Forelimb muscle (tissue), 1 donor: Measurements from ENCODE around the gene OARD1. TPM values are rescaled to one million over a fixed set of nuclear protein-coding genes. Genes with fewer than 3 reads are reported as not detected.

Experiments used
- DNase-seq: peaks from one replicate; pipeline ENCODE4 v3.0.0-alpha.2; 2013; ENCODE audit warnings: low read depth
- polyA plus RNA-seq: library from polyadenylated mRNA; unstranded; fragments of 120-200 nt; gene quantifications from one replicate; pipeline ENCODE4 v1.2.1, GENCODE V29; 2013; ENCODE audit not compliant: insufficient read length

OARD1 gene
- polyA plus RNA-seq, 1 donor = 17.5 TPM

DNA sequence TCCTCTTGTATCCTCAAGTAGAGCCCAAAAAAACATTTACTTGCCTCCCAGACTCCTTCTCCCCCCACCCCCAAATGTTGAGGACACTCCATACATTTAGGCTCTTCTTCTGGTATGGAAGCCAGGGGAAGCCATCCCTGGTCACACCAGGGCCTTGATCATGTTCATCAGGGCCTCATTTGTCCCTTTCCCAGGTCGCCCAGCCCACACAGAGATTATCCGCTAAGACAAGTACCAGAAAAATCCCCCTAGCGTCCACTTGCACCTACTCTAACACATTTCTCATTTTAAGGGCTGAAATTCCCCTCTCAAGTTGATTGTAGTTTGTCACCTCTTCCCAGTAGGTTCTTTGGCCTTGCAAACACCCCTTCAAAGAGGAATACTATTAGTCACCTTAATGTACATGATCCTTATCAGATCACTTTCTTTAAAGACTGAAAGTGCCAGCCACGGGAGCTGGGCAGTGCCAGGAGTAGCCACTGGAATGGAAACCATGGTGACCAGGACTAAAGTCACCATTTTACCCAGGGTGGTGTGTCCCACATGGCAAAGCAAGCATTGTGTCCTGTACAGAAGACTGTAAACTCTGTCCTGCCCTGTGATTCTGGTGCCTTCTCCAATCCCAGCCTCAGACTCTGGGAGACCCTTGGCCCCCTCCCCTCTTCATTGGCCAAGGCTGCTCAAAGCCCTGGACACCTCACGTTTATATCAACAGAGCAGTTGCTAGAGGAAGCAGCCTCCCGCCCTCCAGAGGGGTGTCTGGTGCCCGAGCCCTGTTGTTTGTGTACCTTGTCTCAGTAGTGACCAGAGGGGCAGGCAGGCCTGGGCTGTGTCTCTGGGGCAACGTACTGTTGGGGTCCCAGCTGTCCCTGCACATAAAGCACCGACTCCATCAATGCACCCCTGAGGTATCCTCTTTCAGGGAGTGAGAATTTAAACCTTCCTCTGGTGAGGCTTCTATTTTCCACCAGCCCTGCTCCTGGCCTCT, 24.1 kb downstream of the OARD1 start:
- DNase-seq = no peak

DNA sequence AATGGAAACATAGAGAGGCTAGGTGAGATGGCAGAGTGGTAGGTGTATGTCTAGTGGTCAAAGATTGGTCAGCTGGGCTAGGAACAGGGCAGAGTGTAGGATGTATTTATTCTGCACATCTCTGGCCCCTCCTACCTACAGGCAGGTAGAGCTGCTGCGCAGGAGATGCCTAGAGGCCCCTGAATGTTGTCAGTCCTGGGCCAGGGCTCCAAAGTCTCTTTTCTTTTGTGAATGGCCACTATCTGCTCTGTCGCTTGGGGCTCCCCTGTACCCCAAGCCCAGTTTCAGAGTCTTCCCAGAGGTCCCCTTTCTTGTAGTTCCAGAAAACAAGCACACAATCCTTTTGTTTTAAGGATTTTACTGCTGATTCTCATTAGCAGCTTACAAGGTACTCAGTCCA, 24.9 kb downstream of the OARD1 start:
- DNase-seq = no peak

DNA sequence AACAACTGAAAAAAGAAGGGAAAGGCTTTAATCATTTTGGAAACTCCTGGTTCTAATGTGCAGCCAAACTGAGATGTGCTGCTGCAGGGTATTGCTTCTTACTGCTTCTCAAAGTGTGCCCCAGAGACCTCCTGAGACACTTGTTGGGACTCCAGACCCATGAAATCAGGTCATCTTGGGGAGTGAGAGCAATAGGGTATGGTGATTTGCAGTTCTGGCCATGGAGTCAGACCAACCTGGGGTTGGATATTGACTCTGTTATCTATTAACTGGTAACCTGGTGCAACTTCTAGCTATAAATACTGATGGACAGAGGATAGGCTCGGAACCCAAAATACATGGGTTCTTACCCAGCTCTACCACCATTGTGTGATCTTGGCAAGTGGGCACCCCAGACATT, 26.1 kb downstream of the OARD1 start:
- DNase-seq = no peak

DNA sequence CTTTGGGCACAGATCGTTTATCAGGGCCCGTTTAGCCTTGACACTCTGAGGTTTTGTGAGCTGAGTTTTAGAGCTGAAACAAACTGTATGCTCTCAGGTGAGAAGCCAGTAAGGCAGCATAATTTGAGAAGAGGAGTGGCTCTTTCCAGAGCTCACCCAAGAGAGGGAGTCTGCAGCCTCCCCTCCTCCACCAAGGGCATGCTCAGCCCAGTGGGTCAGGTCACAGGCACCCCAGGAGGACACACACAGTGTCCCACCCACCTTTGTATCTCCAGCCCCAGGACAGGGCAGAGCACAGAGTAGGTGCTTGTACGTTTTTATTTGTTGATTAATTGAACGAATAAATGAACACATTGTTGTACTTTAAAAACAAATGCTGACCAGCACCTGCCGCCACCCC, 26.5 kb downstream of the OARD1 start:
- no peak for DNase-seq

DNA sequence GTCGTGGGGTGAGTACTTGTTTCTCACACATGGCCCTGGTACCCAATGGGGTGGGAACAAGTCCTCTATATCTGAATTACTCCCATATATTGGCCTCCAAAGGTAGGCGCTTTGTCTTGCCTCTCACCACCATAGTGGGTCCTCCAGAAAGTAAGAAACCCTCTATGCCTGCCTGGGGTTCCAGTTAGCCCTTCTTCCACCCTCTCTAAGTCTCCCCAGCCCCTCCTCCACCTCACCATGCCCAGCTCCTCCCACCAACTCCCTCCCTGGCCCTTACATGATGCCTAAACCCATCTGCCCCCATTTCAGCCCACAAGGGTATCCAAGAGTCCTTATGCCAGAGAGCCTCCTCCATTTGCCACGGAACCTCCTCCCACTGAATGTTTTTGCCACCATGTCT, 29.0 kb downstream of the OARD1 start:
- no peak for DNase-seq

DNA sequence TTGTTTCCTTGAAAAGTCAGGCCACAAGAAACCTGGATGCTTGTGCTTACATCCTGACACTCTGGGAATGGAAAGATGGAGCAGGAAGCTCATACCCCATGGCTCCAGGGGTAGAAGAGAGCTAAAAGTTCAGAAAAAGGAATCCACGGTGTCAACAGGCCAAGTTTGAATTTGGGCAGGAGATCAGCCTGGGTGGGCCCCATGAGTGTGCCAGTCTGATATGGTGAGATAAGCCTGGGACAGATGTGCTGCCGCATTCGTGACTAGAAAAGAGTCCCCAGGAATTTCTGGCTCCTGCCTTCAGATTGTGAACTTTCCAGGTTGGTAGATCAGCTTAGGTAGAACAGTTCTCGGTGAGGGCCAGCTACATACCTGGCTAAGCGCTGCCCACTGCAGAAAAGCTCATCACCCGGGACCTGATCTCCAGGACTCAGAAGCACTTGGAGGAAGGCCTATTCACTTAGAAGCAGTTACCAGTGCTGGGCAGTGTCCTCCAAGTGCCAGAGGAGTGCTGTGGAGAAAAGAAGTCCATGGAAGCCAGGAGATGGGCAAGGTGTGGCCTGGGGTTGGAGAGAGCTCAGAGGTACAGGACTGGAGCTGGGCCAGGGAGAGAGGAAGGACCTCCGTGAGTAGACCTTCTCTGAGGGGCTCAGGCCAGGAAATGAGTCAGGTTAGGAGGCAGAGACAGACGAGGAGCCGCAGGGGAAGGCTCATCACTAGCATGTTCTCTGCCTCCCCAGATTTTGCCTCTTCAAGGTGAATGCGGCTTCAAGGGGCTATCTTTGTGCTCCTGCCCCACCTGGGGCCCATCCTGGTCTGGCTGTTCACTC, 29.7 kb downstream of the OARD1 start, which contains the start of gene TSPO2:
Gene TSPO2 (plus strand): TSS at position 242 of the 830 bp plus-strand sequence. CDS start 519 bp downstream, at position 761.
- no peak for DNase-seq

DNA sequence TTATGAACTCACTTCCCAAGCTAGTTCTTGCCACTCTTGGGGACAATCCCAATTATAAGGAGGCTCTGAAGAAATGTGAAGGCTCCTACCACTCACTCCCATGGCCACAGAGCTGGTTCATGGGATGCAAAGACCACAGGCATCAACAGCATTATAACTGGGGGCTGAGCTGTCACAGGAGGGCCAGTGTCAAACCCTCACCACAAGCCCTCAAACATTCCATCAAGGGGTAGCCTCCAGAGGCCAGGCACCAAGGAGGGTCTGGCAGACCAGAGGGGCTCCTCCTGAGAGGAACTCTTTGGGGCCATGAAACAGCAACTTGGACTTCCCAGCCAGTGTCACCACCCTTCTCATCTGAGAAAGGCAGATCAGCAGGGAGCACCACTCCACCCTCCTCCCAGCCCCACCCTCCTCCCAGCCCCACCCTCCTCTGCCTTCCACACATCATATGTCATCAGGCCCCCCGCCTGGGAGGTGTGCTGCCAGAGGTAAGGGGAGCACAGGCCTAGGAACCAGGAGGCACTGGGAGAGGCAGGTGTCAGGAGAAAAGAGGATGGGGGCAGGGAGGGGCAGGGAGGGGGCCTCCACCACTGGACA, 31.1 kb downstream of the OARD1 start:
- DNase-seq = no peak

DNA sequence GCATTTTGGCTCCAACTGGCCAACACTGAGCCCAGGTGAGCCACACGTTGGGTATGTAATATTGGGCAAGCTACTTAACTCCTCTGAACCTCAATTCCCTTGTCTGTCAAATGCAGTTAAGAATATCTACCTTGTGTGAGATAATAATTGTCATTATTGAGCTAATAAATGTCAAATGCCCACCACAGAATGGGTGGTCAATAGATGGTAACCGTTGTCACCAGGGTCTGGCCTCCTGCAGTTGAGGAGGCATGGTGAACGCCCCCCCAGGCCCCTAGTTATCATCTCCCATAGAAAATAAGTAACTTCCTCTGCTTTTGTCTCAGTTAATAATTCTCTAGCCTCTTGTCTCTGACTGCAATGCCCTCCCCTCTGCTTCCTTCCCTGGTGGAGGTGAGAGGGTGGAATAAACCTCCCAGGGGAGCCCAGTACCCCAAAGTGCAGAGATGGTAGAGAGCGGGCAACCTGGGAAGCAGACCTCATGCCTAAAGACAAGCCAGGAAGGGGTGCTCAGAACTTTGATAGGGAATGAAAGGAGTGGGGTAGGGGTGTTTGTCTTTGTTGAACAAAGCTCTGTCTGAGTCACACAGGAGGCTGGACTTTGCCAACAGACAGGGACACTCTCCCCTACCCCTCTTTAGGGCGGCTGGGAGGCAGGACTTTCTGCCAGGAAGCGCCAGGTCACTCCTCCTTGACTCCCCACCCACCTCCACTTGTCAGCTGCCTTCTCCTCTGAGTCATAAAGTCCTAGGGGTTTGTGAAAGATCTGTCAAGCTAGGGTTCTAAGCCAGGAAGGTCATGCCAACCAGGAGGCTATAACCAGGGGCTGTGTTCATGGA, 31.8 kb downstream of the OARD1 start:
- no peak for DNase-seq

DNA sequence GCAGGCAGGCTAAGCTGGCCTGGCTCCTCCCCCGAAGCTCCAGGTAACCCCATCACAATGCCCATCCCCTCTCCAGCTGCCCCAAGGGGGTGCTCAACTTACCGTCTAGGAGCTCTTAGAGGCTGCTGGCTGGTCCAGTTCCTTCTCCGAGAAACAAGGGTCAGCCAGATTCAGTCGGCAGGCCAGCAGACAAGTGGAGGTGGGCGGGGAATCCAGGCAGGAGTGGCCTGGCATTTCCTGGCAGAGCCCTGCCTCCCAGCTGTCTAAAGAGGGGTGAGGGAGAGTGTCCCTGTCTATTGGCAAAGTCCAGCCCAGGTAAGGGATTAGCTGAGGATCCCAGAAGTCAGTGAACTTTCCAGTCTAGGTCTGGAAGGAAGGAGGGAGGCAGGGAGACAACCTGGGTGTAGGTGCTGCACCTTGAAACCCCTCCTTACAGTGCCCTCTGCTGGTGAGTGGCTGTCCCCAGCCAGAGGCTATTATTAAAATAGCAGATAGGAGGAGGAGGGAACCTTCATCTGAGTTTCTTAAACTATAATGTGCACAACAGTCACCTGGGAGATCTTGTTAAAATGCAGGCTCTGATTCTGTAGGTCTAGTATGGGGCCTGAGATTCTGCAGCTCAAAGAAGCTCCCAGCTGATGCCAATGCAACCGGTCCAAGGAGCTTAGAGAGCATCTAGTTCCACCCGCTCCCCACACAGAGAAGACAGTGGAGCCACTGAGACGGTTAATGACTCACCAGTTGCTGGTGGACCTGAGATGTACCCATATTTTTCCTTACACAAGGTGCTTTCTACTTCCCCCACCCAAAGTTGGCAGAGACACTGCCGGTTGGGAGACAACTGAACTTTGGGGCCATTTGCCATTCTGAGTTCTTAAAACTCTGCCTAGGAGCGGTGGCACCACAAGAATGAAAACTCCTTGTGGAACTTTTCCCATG, 32.8 kb downstream of the OARD1 start, which contains the start of gene UNC5CL:
Gene UNC5CL (minus strand): TSS at position 162 of the 939 bp plus-strand sequence. CDS start 4,147 bp downstream, outside the sequence.
- no peak for DNase-seq

DNA sequence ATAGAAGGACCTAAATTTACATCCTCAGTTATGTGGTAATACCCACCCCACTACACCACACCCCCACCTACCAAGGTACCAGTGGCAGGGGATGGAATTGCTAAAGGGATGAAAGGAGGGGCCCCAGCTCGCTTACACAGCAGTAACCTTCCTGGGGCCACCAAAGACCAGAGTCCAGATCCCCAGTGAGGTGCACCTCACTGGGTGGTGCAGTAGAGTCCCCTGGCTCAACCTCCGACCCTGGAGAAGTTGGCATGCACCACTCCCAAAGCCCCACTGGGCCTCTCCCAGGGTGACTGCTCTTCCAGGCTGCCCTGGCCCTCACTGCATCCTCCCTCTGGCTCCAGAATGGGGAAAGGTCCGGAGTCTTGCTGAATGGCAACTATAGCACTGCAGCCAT, 34.0 kb downstream of the OARD1 start:
- no peak for DNase-seq

DNA sequence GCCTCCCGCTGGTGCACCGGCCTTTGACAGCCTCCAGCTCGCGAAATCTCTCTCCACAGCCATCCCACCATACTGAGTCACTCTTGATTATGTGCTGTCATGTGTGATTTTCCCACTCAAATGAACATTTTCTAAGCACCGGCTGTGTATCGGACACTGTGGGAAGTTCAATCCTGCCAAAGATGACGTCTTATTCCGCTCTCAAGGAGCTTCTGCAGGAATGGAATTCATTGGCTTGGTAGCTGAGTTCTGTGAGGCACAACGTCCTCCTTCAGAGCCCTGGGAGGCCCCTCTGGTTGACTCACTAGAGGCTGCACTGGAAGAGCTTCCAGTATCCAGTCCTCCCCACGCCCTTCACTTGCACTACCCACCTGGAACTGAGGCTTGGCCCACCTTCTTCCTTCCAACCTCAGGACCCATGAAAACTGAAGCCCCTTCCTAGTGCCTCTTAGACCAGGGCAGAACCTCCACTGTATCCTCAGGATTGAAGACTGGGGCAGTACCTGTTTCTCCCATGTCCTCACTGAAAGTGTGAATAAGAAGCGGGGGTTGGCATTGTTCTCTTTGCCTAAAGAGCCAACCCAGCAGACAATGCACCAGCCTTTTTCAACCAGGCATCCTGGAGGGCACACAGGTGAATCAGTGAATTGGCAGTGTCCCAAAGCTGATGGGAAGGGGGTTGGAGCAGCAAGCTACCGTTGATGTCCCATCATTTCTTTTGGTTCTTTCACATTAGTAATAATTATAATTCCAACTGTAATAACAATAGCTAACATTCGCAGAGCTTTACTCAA, 34.9 kb downstream of the OARD1 start:
- no peak for DNase-seq

DNA sequence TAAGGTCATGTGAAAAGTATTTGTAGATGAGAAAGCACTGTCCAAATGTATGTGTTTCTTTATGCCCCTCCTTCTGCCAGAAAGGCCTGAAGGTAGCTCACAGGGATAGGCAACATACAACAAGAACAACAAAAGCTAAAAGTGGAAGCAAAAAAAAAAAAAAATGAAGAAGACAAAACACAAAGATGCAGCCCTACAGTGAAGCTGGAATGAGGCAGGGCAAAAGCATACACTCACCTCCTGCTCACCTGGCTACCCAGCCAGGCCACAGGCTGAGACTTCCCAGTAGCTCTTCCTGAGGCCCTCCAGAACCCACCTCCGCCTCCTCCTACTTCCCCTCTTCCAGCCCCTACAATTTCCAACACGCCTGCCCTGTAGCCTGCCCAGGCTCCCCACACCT, 35.6 kb downstream of the OARD1 start:
- no peak for DNase-seq

DNA sequence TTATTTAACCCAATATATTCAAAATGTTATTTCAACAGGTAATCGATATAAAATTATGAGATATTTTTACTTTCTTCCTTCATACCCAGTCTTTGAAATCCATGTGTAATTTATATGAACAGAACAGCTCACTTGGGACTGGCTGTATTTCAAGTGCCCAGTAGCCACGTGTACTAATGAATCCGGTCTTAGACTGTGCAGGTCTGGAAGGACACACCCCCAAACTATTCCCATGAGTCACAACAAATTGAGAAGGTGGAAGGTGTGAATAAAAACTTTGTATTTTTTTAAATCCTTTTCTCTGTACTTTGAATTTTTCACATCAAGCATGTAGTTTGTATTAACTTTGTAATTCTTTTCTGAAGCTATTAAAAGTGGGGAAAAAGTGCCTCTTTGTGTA, 36.0 kb downstream of the OARD1 start:
- DNase-seq = no peak

DNA sequence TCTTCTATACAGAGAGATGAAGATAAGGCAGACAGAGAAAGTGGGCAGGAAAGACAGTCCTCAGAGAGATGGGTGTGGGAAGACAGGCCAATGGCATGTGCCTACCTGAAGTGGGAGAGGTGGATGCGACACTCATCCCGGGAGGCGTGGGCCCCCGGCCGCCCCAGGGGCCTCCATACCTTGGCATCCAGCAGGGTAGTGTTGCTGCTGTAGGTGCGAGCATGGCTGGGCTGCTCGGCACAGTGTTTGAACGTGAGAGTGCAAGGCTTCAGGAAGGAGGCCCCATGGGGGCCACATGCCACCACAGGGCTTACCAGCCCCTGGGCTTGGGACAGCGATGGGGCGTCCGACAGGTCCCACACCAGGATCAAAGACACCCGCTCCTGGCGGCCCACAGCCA, 38.4 kb downstream of the OARD1 start:
- DNase-seq = no peak

DNA sequence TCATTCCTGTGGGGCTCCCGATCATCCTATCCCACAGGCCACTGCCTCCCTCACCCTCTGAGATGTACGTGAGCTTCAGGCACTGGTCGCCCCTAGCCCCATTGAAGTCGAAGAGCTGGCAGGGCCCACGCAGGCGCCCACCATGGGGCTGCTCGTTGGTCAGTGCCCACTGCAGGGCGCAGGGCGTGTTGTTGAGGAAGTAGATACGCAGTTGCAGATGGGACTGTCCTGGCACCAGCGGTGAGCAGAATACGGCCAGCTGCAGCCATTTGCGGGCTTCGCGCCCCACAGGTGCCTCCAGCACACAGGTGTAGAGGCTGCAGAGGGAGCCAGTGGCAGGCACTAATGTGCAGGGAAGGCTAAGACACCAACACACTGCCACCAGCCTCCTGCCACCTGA, 39.3 kb downstream of the OARD1 start:
- no peak for DNase-seq

DNA sequence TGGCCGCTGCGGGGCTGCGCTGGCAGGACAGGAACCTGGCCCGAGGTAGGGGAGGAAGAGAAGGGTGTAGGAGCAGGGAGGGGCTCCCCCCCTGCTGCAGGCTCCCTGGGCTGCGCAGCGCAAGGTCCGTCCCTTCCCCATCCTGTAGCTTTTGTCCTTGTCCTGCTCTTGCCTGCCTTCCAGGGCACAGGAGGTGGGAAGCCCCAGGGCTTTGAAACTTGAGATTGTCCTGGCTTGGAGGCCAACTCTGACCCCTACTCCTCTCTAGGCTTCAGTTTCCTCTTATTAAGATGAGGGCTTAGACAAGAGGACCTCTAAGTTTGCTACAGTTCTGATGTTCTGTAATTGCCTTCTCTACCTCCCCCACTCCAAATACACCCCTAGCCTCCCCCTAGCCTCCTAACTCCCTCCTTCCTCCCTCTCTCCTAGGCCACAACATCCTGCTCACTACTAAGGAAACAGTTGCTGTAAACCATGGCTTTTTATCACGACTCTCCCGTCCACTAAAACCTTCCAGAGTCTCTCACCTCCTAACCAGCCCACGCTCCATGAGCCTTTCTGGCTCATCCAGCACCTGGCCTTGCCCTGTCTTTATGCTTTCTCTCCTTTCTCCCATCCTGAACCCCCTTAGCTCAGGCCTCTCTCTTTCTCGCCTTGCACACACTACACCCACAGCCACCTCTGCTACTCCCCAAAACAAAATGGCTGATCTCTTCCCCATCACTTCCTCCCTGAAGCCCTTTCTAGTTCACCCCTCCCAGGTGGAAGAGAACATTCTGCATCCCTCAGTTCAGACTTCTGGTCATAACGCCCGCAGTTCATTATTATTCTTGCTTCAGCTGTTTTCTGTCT, 43.4 kb downstream of the OARD1 start:
- DNase-seq = no peak

DNA sequence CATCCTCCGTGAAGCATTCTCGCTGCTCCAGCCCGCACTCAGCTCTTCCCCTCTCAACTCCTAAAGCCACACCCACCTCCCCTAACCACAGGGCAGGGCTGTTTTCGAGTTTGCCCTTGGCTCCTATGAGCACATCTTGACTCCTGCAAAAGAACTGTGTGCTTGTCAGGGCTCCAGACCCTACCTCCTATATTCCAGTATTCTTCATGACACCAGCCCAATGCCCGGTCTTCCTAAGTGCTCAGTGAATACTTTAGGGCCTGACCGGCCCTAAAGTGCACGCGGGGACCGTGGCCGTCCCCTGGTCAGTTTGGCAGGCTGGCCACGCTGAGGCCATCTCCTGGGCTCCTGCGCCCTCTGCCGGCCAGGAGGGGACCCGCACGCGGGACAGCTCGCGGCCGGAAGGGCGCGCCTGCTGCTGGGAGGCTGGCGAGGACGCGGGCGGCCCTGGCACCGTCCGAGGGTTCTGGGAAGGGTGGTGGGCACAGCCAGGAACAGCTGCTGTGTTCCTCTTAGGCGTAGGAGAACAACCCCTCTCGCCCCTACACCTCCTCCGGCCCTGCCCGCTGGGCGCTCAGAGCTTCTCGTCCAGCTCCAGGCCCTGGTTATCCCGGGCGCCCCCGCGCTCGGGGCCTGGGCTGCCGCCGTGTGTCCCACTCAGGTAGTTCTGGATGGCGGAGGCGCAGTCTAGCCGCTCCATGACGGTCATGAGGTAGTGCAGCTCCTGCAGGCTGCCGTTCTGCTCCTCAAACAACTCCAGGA, 44.2 kb downstream of the OARD1 start:
- DNase-seq = peak; percentile 44
